Panc1 (cell line): ENCODE results near the gene OR51I1. TPM values are rescaled to one million over a fixed set of nuclear protein-coding genes. Genes with fewer than 3 reads are reported as not detected.

ENCODE experiments used
- ATAC-seq: fragments of 200-7000 bp; cut with Tn5 transposase; 2 replicates; pipeline ENCODE4 v1.9.1; 2020; ENCODE audit warnings: mild to moderate bottlenecking, moderate library complexity
- BruUV-seq: library from RNA; stranded (reverse); fragments of 400-500 nt; replicated peaks from 2 replicates; lab custom pipeline; 2021; lab: Mats Ljungman, UMichigan
- CTCF ChIA-PET: fragments of 300-600 bp; sonication (Branson Sonifier 250); formaldehyde crosslinking; loops from one replicate; lab custom pipeline; 2022; ENCODE audit warnings: antibody characterized with exemption; lab: Charles Lee
- POLR2A ChIA-PET: fragments of 300-600 bp; sonication (Branson Sonifier 250); formaldehyde crosslinking; loops from one replicate; lab custom pipeline; 2022; ENCODE audit warnings: antibody characterized with exemption; lab: Charles Lee
- DNase-seq: peaks from one replicate; pipeline ENCODE4 v3.0.0-alpha.2; 2010; ENCODE audit warnings: low read depth, low spot score
- H3K27ac ChIP-seq: 2 replicates; pipeline ENCODE4 v1.5.1; 2011; ENCODE audit warnings: mild to moderate bottlenecking, low read length, inconsistent platforms
- H3K27me3 ChIP-seq: fragments of 200-500 bp; sonication (Bioruptor generic); 2 replicates; pipeline ENCODE4 v1.6.0; 2014; ENCODE audit warnings: low read length, inconsistent platforms; ENCODE audit not compliant: control insufficient read depth, insufficient read depth
- H3K36me3 ChIP-seq: fragments of 200-500 bp; sonication (Bioruptor generic); 2 replicates; pipeline ENCODE4 v1.5.1; 2014; ENCODE audit warnings: inconsistent platforms, mild to moderate bottlenecking, low read length, moderate library complexity; ENCODE audit not compliant: control insufficient read depth, insufficient read depth
- H3K4me1 ChIP-seq: 2 replicates; pipeline ENCODE4 v1.5.1; 2011; ENCODE audit warnings: inconsistent platforms, mild to moderate bottlenecking, low read length, moderate library complexity; ENCODE audit not compliant: control insufficient read depth, insufficient read depth
- H3K4me3 ChIP-seq, 2 experiments: 2 replicates each; pipeline ENCODE4 v1.5.1; 2011 to 2012; ENCODE audit warnings: low read depth in 2 of 2, low read length in 2 of 2, mild to moderate bottlenecking in 2 of 2, inconsistent platforms in 1 of 2, moderate library complexity in 1 of 2
- H3K9me3 ChIP-seq: fragments of 200-500 bp; sonication (Bioruptor generic); 2 replicates; pipeline ENCODE4 v1.5.1; 2014; ENCODE audit warnings: low read depth, mild to moderate bottlenecking, inconsistent platforms, low read length, moderate library complexity; ENCODE audit not compliant: control insufficient read depth, insufficient read depth
- CTCF ChIP-seq: fragments of 450-650 bp; IDR thresholded peaks from 2 replicates; pipeline ENCODE4 v1.5.1; 2017; ENCODE audit warnings: mild to moderate bottlenecking
- POLR2AphosphoS5 ChIP-seq: IDR thresholded peaks from 2 replicates; pipeline ENCODE4 v1.6.1; 2012; ENCODE audit warnings: mild to moderate bottlenecking, low read depth, low read length, moderate library complexity
- REST ChIP-seq, 2 experiments: IDR thresholded peaks; 2 replicates each; pipeline ENCODE4 v1.6.1; 2011 to 2012; ENCODE audit warnings: low read depth in 2 of 2, control low read depth in 1 of 2, low read length in 1 of 2, mild to moderate bottlenecking in 1 of 2, moderate library complexity in 1 of 2; ENCODE audit not compliant: insufficient read depth in 1 of 2
- SIN3A ChIP-seq: IDR thresholded peaks from 2 replicates; pipeline ENCODE4 v1.6.1; 2012; ENCODE audit warnings: low read depth, mild to moderate bottlenecking, low read length, moderate library complexity, borderline replicate concordance; ENCODE audit not compliant: insufficient read depth
- TCF7L2 ChIP-seq: IDR thresholded peaks from 2 replicates; pipeline ENCODE4 v1.6.1; 2011; ENCODE audit warnings: mild to moderate bottlenecking, low read depth, low read length, inconsistent platforms
- in situ Hi-C: cut with HindIII; loops from 2 replicates; pipeline ENCODE4 v1.10.0; 2016; ENCODE audit warnings: low sequenced_read_pairs, low pct_unique_long_range_greater_than_20kb
- intact Hi-C: fragments of 100-400 bp; cut with micrococcal nuclease; formaldehyde crosslinking; loops from one replicate; pipeline ENCODE4 v1.10.0; 2022; ENCODE audit not compliant: unreplicated experiment
- total RNA-seq: library from RNA; stranded (reverse); gene quantifications from one replicate; pipeline ENCODE4 v1.2.1, GENCODE V29; 2021; ENCODE audit not compliant: unreplicated experiment

The OR51I1 gene
- total RNA-seq, 1 experiment from 2014 or later: not detected

- ChIA-PET CTCF (no interaction called here), POLR2A (no interaction called here)
- intact Hi-C loops: no loop called here
- H3K27me3 ChIP-seq: peaks cover 7% of the 10 kb centered on the region; the same call in 1 of the 2 replicates
- DNase-seq (no peak), ATAC-seq (no peak)
- BruUV-seq: no TSS peak
- H3K9me3 ChIP-seq: no peaks in the 10 kb centered on the region
- H3K36me3 ChIP-seq: no peaks in the 10 kb centered on the region
- H3K27ac ChIP-seq: no peak overlapping the region
- no peaks in the 10 kb centered on the region for H3K4me1 ChIP-seq
- H3K4me3 ChIP-seq: no peak overlapping the region
- in situ Hi-C loops: no loop called here
- TF ChIP-seq REST (IDR thresholded peaks at IDR 0.05; ENCODE audit: insufficient read depth in 1 of 2, low read depth in 2 of 2, low read length in 1 of 2) (no peak), TCF7L2 (no peak), CTCF (no peak), POLR2AphosphoS5 (no peak), SIN3A (no peak)
These were observed 2.6 kb upstream of the OR51I1 start for GRCh38 chr11:5443835-5444393.

GRCh38 chr11:5423131-5423530 is 18.2 kb downstream of the OR51I1 start:
- peaks cover 6% of the 10 kb centered on the region; the same call in 1 of the 2 replicates for H3K27me3 ChIP-seq
- H3K4me1 ChIP-seq: no peaks in the 10 kb centered on the region
- TF ChIP-seq CTCF: no peak
- no peak for TF ChIP-seq POLR2AphosphoS5
- no peak for TF ChIP-seq TCF7L2
- no peak for TF ChIP-seq SIN3A
- TF ChIP-seq REST (IDR thresholded peaks at IDR 0.05; ENCODE audit: insufficient read depth in 1 of 2, low read depth in 2 of 2, low read length in 1 of 2): no peak
- no peak for ATAC-seq
- DNase-seq: no peak
- H3K4me3 ChIP-seq: no peak overlapping the region
- H3K27ac ChIP-seq: no peak overlapping the region
- H3K36me3 ChIP-seq: no peaks in the 10 kb centered on the region
- ChIA-PET CTCF (no interaction called here), POLR2A (no interaction called here)
- no TSS peak for BruUV-seq
- in situ Hi-C loops (no loop called here), intact Hi-C loops (no loop called here)
- no peaks in the 10 kb centered on the region for H3K9me3 ChIP-seq
